HG03558 (cell line): Measurements from ENCODE around the gene VANGL2.
"Not testable (repeated sequence)": the region's sequence is repeated elsewhere in the genome, so short reads cannot be mapped to it uniquely, and the experiment has no call there.

Source experiments
- ATAC-seq: cut with Tn5 transposase; IDR thresholded peaks from one replicate; pipeline ENCODE4 v1.9.1; 2021; ENCODE audit warnings: moderate number of reproducible peaks; ENCODE audit not compliant: unreplicated experiment; ENCODE audit errors: extremely low read depth

Gene VANGL2

DNA sequence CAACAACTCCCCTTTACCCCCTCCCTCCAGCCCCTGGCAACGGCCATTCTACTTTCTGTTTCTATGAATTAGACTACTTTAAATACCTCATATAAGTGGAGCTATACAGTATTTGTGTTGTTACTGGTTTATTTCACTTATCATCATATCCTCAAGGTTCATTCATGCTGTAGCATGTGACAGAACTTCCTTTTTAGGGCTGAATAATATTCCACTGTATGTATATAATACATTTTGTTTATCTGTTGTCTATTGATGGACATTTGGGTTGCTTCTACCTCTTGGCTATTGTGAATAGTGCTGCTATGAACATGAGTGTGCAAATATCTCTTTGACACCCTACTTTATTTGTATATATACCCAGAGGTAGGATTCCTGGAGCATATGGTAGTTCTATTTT, 31.3 kb upstream of the VANGL2 start:
- ATAC-seq = no peak

- ATAC-seq = no peak
These were observed 29.6 kb upstream of the VANGL2 start for GRCh38 chr1:160370561-160371345.

- no peak for ATAC-seq
These were observed 29.1 kb upstream of the VANGL2 start for GRCh38 chr1:160371346-160371631.

- ATAC-seq = no peak
These were observed 28.6 kb upstream of the VANGL2 start for GRCh38 chr1:160371756-160372155.

GRCh38 chr1:160373696-160374095, 26.7 kb upstream of the VANGL2 start:
- no peak for ATAC-seq

GRCh38 chr1:160374306-160375110, 25.9 kb upstream of the VANGL2 start:
- ATAC-seq = no peak

GRCh38 chr1:160375788-160376524, 24.4 kb upstream of the VANGL2 start:
- no peak for ATAC-seq

GRCh38 chr1:160376525-160377131, 23.7 kb upstream of the VANGL2 start:
- ATAC-seq = no peak

GRCh38 chr1:160377585-160378206, 22.7 kb upstream of the VANGL2 start:
- no peak for ATAC-seq

GRCh38 chr1:160384812-160385211, 15.6 kb upstream of the VANGL2 start:
- ATAC-seq = not testable (repeated sequence)

DNA sequence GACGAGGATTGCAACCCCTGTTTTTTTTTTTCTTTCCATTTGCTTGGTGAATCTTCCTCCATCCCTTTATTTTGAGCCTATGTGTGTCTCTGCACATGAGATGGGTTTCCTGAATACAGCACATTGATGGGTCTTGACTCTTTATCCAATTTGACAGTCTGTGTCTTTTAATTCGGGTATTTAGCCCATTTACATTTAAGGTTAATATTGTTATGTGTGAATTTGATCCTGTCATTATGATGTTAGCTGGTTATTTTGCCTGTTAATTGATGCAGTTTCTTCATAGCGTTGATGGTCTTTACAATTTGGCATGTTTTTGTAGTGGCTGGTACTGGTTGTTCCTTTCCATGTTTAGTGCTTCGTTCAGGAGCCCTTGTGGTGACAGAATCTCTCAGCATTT, 12.0 kb upstream of the VANGL2 start:
- ATAC-seq = not testable (repeated sequence)

- no peak for ATAC-seq
These were observed 5.7 kb upstream of the VANGL2 start for GRCh38 chr1:160394673-160395072.

- no peak for ATAC-seq
These were observed 2.7 kb upstream of the VANGL2 start for GRCh38 chr1:160397651-160398050.

- no peak for ATAC-seq
These were observed 1.5 kb upstream of the VANGL2 start for GRCh38 chr1:160398823-160399222.

DNA sequence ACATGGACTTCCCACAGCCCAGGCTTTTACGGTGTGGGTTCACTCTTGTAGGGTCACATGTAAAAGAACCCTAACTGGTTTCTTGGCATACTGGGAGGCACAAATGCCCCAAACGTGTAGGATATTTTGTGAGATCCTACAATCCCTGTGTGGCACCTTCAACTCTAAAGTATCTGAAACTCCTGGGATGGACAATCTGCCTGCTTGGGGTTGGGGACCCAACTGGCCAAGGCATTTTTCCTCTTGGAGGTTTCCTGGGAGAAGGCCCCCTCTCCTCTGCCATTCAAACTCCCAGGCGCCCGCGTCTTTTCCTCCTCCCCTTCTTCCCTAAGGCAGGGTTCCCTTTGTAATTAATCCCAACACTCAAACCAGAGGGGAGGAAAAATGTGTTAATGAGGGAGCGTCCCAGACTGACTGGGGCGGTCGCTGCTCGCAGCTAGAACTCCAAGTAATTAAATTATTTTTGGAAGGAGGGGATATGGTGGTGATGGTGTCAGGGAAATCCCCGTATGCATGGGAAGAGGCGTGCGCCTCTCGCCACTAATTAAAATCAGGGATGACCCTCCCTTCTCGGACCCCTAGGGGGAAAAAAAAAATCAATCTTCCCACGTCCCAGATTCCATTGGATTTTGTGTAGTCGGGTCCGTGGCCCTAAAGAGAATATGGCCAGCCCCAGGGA, 681 bp upstream of the VANGL2 start:
- no peak for ATAC-seq

DNA sequence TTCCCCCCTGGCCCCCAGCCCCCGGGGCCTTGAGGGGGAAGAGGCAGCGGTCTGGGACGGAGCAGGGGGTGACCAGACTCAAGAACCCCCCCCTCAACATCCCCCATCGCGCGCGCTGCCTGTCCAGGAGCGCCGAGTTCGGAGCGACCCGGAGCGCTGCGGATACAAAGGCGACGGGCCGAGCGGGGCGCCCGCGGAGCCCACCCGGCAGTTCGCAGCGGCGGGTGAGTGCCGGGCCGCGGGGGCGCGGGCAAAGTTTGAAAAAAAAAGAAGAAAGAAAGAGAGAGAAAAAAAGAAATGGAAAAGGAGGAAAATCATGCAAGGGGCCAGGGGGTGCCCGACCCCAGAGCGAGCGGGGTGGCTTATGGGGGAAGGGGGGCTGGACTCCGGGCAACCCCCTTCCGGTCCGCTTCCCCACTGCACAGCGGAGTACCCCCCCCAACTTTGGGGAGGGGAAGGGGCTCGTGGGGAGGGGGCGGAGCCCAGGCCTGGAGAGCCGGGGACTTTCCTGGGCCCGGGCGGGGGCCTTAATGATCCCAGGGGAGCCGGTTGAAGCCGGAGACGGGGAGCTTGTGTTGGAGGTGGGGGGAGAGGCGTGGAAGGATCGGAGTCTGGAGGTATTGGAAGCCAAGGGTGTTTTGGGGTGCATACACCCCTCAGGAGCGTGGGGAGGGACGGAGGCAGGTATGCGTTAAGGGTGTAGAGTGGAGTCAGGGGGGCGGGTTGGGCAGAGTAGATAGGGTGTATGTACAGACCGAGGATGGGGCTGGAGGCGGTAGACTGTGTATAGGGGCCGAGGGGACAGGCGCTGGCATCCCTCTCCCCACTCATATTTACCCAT, 502 bp downstream of the VANGL2 start:
- ATAC-seq = no peak

DNA sequence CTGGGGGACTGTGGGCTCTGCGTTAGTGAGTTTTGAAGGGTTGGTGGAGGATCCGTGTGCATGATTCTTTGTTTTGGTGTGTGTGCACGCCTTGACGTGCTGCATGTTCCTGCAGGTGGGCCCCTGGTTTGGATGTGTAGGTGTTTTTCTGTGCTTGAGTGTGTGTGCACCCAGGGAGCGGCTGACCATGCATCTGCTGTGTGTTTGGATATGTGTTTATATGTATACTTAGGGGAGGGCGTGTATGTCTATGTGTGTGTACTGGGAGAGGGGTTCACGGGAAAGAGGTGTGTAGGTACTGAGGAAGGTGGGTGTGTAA, 1.1 kb downstream of the VANGL2 start:
- no peak for ATAC-seq

GRCh38 chr1:160402001-160402795, 1.8 kb downstream of the VANGL2 start:
- no peak for ATAC-seq
